DND-41 (cell line): ENCODE measurements around the gene VGLL2.

ENCODE experiments used
- ATAC-seq: fragments of 200-7000 bp; cut with Tn5 transposase; 3 replicates; pipeline ENCODE4 v1.9.1; 2021; ENCODE audit warnings: low read depth; ENCODE audit not compliant: insufficient read depth
- DNase-seq: peaks from one replicate; pipeline ENCODE4 v3.0.0-alpha.2; 2020
- H2AFZ ChIP-seq: 2 replicates; pipeline ENCODE4 v1.6.0; 2012; ENCODE audit warnings: low read depth, low read length
- H3K27ac ChIP-seq: 2 replicates; pipeline ENCODE4 v1.5.1; 2012; ENCODE audit warnings: low read length, inconsistent platforms
- H3K27me3 ChIP-seq: fragments of 200-600 bp; sonication (generic); 2 replicates; pipeline ENCODE4 v1.6.0; 2012; ENCODE audit warnings: low read length, mild to moderate bottlenecking, inconsistent platforms; ENCODE audit not compliant: insufficient read depth, poor library complexity
- H3K36me3 ChIP-seq: 2 replicates; pipeline ENCODE4 v1.5.1; 2012; ENCODE audit warnings: low read length, inconsistent platforms; ENCODE audit not compliant: insufficient read depth
- H3K4me1 ChIP-seq: 2 replicates; pipeline ENCODE4 v1.5.1; 2012; ENCODE audit warnings: mild to moderate bottlenecking, low read length; ENCODE audit not compliant: insufficient read depth
- H3K4me2 ChIP-seq: 2 replicates; pipeline ENCODE4 v1.6.0; 2012; ENCODE audit warnings: mild to moderate bottlenecking, moderate library complexity, low read length, inconsistent platforms; ENCODE audit not compliant: insufficient read depth
- H3K4me3 ChIP-seq, 2 experiments: fragments of 200-600 bp in 1 of 2; shearing (Covaris generic) in 1 of 2; 2 replicates each; pipeline ENCODE4 v1.5.1; 2012 to 2016; ENCODE audit warnings: inconsistent platforms in 2 of 2, low read length in 2 of 2, mild to moderate bottlenecking in 2 of 2, low read depth in 1 of 2, moderate library complexity in 1 of 2
- H3K79me2 ChIP-seq: 2 replicates; pipeline ENCODE4 v1.6.0; 2012; ENCODE audit warnings: low read length, inconsistent platforms; ENCODE audit not compliant: insufficient read depth
- H3K9ac ChIP-seq: 2 replicates; pipeline ENCODE4 v1.6.0; 2012; ENCODE audit warnings: low read depth, mild to moderate bottlenecking, inconsistent platforms, low read length, moderate library complexity
- H3K9me3 ChIP-seq: 2 replicates; pipeline ENCODE4 v1.5.1; 2012; ENCODE audit warnings: low read length, moderate library complexity, mild to moderate bottlenecking, inconsistent platforms; ENCODE audit not compliant: insufficient read depth, severe bottlenecking
- H4K20me1 ChIP-seq: 2 replicates; pipeline ENCODE4 v1.6.0; 2012; ENCODE audit warnings: low read length; ENCODE audit not compliant: insufficient read depth
- CTCF ChIP-seq: IDR thresholded peaks from 2 replicates; pipeline ENCODE4 v1.5.1; 2012; ENCODE audit warnings: borderline replicate concordance, low read length, moderate library complexity, mild to moderate bottlenecking; ENCODE audit not compliant: poor library complexity, severe bottlenecking; ENCODE audit errors: extremely low read depth
- EZH2 ChIP-seq: IDR thresholded peaks from 3 replicates; pipeline ENCODE4 v1.6.1; 2012; ENCODE audit warnings: borderline replicate concordance, low read depth, mild to moderate bottlenecking, moderate library complexity, low read length, inconsistent platforms; ENCODE audit not compliant: severe bottlenecking

Gene VGLL2

GRCh38 chr6:117253785-117254184 is 11.6 kb upstream of the VGLL2 start:
- DNase-seq = no peak
- H3K27ac ChIP-seq = no peak overlapping the region

GRCh38 chr6:117262799-117263198 is 2.6 kb upstream of the VGLL2 start:
- Histone ChIP-seq H3K9ac (no peak overlapping the region), H3K4me3 (no peak overlapping the region), H3K27me3 (peaks cover 6% of the 10 kb centered on the region), H4K20me1 (no peaks in the 10 kb centered on the region), H3K36me3 (no peaks in the 10 kb centered on the region), H3K27ac (no peak overlapping the region), H3K79me2 (no peaks in the 10 kb centered on the region), H3K4me2 (no peak overlapping the region), H2AFZ (no peak overlapping the region), H3K4me1 (no peaks in the 10 kb centered on the region), H3K9me3 (no peaks in the 10 kb centered on the region)
- no peak for ATAC-seq
- TF ChIP-seq CTCF (no peak), EZH2 (no peak)
- no peak for DNase-seq

More at GRCh38 chr6:117253785-117254184, 11.6 kb upstream of the VGLL2 start:
- Histone ChIP-seq H3K9ac (no peak overlapping the region), H3K27me3 (no peaks in the 10 kb centered on the region), H3K4me1 (no peaks in the 10 kb centered on the region), H3K79me2 (no peaks in the 10 kb centered on the region), H3K9me3 (no peaks in the 10 kb centered on the region), H3K36me3 (no peaks in the 10 kb centered on the region), H3K4me3 (no peak overlapping the region), H3K4me2 (no peak overlapping the region), H2AFZ (no peak overlapping the region), H4K20me1 (no peaks in the 10 kb centered on the region)
- ATAC-seq = no peak
- TF ChIP-seq EZH2 = no peak
- no peak for TF ChIP-seq CTCF

GRCh38 chr6:117263353-117263927 is 1.9 kb upstream of the VGLL2 start:
- no peak overlapping the region for H3K27ac ChIP-seq
- no peak for DNase-seq
- H3K9me3 ChIP-seq = no peaks in the 10 kb centered on the region
- TF ChIP-seq EZH2 (no peak), CTCF (no peak)
- no peaks in the 10 kb centered on the region for H3K4me1 ChIP-seq
- no peaks in the 10 kb centered on the region for H3K36me3 ChIP-seq
- H3K79me2 ChIP-seq = no peaks in the 10 kb centered on the region
- no peaks in the 10 kb centered on the region for H4K20me1 ChIP-seq
- H3K4me3 ChIP-seq = no peak overlapping the region
- no peak overlapping the region for H2AFZ ChIP-seq
- peaks cover 6% of the 10 kb centered on the region for H3K27me3 ChIP-seq
- no peak overlapping the region for H3K9ac ChIP-seq
- no peak for ATAC-seq
- H3K4me2 ChIP-seq = no peak overlapping the region

- Histone ChIP-seq H3K9ac (no peak overlapping the region), H3K4me1 (no peaks in the 10 kb centered on the region), H3K4me3 (no peak overlapping the region), H3K27ac (no peak overlapping the region), H3K79me2 (no peaks in the 10 kb centered on the region), H3K27me3 (peaks cover 12% of the 10 kb centered on the region), H2AFZ (no peak overlapping the region), H3K36me3 (no peaks in the 10 kb centered on the region), H4K20me1 (no peaks in the 10 kb centered on the region), H3K4me2 (no peak overlapping the region), H3K9me3 (no peaks in the 10 kb centered on the region)
- no peak for TF ChIP-seq EZH2
- TF ChIP-seq CTCF = no peak
- ATAC-seq (no peak), DNase-seq (no peak)
Observed at GRCh38 chr6:117264369-117264691, 1.0 kb upstream of the VGLL2 start.
